PC-9 (cell line): ENCODE measurements around the gene SLC36A3. TPM values are rescaled to one million over a fixed set of nuclear protein-coding genes. Genes with fewer than 3 reads are reported as not detected.
"Not testable (repeated sequence)": the region's sequence is repeated elsewhere in the genome, so short reads cannot be mapped to it uniquely, and the experiment has no call there.

ENCODE experiments used
- BruUV-seq: library from RNA; stranded (reverse); fragments of 400-500 nt; replicated peaks from 2 replicates; lab custom pipeline; 2021; lab: Mats Ljungman, UMichigan
- CTCF ChIA-PET: fragments of 300-600 bp; sonication (Branson Sonifier 250); formaldehyde crosslinking; loops from one replicate; lab custom pipeline; 2022; ENCODE audit warnings: antibody characterized with exemption; lab: Charles Lee
- POLR2A ChIA-PET: fragments of 300-600 bp; sonication (Branson Sonifier 250); formaldehyde crosslinking; loops from one replicate; lab custom pipeline; 2022; ENCODE audit warnings: antibody characterized with exemption; ENCODE audit not compliant: unreplicated experiment; lab: Charles Lee
- DNase-seq, 2 experiments: peaks; one replicate each; pipeline versions ENCODE4 v3.0.0 to v3.0.0-alpha.2; 2015 to 2022; ENCODE audit warnings: mixed read lengths in 1 of 2
- H2AFZ ChIP-seq: fragments of 200-600 bp; sonication (generic); 2 replicates; pipeline ENCODE4 v1.8.1; 2017; ENCODE audit warnings: antibody characterized with exemption
- H3F3A ChIP-seq: fragments of 200-600 bp; sonication (generic); 2 replicates; pipeline ENCODE4 v1.8.1; 2017; ENCODE audit warnings: antibody characterized with exemption, mild to moderate bottlenecking, low read depth; ENCODE audit not compliant: insufficient read depth
- H3K27ac ChIP-seq: fragments of 200-600 bp; sonication (generic); 2 replicates; pipeline ENCODE4 v1.6.1; 2016; ENCODE audit warnings: mixed run types
- H3K27me3 ChIP-seq: fragments of 200-600 bp; sonication (generic); 2 replicates; pipeline ENCODE4 v1.6.1; 2016; ENCODE audit warnings: low read depth, mixed run types; ENCODE audit not compliant: insufficient read depth
- H3K36me3 ChIP-seq: fragments of 200-600 bp; sonication (generic); 2 replicates; pipeline ENCODE4 v1.6.1; 2016; ENCODE audit warnings: low read depth, mixed run types
- H3K4me1 ChIP-seq: fragments of 200-600 bp; sonication (generic); replicated peaks from 2 replicates; pipeline ENCODE4 v1.6.1; 2016; ENCODE audit warnings: mixed run types; ENCODE audit not compliant: insufficient read depth
- H3K4me2 ChIP-seq: fragments of 200-600 bp; sonication (generic); 2 replicates; pipeline ENCODE4 v1.6.1; 2017; ENCODE audit warnings: mixed run types
- H3K4me3 ChIP-seq: fragments of 200-600 bp; sonication (generic); 2 replicates; pipeline ENCODE4 v1.6.1; 2016; ENCODE audit warnings: mixed run types
- H3K79me2 ChIP-seq: fragments of 200-600 bp; sonication (generic); 2 replicates; pipeline ENCODE4 v1.6.1; 2017; ENCODE audit warnings: low read depth, mixed run types
- H3K9me2 ChIP-seq: fragments of 200-600 bp; sonication (generic); 2 replicates; pipeline ENCODE4 v1.8.1; 2017; ENCODE audit warnings: mild to moderate bottlenecking; ENCODE audit not compliant: insufficient read depth
- H3K9me3 ChIP-seq: fragments of 200-600 bp; sonication (generic); 2 replicates; pipeline ENCODE4 v1.8.1; 2016; ENCODE audit warnings: low read depth; ENCODE audit not compliant: insufficient read depth
- H4K20me1 ChIP-seq: fragments of 200-600 bp; sonication (generic); 2 replicates; pipeline ENCODE4 v1.8.1; 2017; ENCODE audit not compliant: insufficient read depth
- CTCF ChIP-seq: fragments of 200-600 bp; sonication (generic); conservative IDR thresholded peaks from 2 replicates; pipeline ENCODE4 v1.6.1; 2017; ENCODE audit warnings: mixed run types, antibody characterized with exemption, mild to moderate bottlenecking, moderate library complexity
- EZH2 ChIP-seq: fragments of 200-600 bp; sonication (generic); IDR thresholded peaks from 2 replicates; pipeline ENCODE4 v1.8.0; 2017; ENCODE audit warnings: antibody characterized with exemption, low read depth
- intact Hi-C: fragments of 100-400 bp; cut with micrococcal nuclease; formaldehyde crosslinking; loops from one replicate; pipeline ENCODE4 v1.10.0; 2022; ENCODE audit not compliant: unreplicated experiment
- total RNA-seq: library from RNA; stranded (reverse); gene quantifications from 2 replicates; pipeline ENCODE4 v1.2.3, GENCODE V29; 2021

Gene SLC36A3
- total RNA-seq, 1 experiment from 2014 or later = not detected

DNA sequence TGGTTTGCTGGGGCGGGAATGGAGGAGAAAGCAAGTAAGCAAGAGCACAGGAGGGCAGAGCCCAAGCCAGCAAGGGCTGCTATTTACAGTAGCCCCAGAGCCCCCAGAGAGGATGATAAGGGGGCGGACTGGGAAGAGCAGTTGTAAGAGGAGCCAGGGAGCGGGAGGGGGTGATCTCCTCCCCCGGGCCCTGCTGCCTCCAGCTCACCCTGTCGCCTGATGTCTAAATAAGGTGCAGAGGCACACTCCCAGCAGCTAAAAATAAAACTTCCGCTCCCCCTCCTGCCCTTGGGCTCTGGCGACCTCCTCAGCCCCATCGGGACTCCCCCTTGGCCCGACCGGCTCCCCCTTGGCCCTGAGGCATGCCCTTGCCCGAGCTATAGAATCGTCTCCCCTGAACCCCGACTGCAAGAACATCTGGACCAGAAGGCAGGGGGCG, 65.2 kb downstream of the SLC36A3 start:
- intact Hi-C loops = loop anchor here (2.0 to 10.0 kb wide), 3 partner anchors 74 to 434 kb away; no protein-coding TSS in a partner anchor
- DNase-seq = no peak
- no peak for TF ChIP-seq EZH2
- no peak for TF ChIP-seq CTCF
- CTCF ChIA-PET = interaction anchor here (0.7 to 1.2 kb wide), 2 partner anchors 14 to 78 kb away, joined by 3 to 5 read pairs; partner anchors contain the start of gene GM2A
- Histone ChIP-seq H3K9me2 (no peaks in the 10 kb centered on the region), H3K79me2 (no peaks in the 10 kb centered on the region), H3K27ac (no peak overlapping the region), H4K20me1 (no peaks in the 10 kb centered on the region), H3K27me3 (0 out of 2 replicates have a peak, but pooled peaks cover 7% of the 10 kb centered on the region), H3K9me3 (no peaks in the 10 kb centered on the region), H2AFZ (no peak overlapping the region), H3K4me3 (no peak overlapping the region), H3K4me1 (peaks cover 8% of the 10 kb centered on the region), H3K36me3 (no peaks in the 10 kb centered on the region), H3F3A (no peaks in the 10 kb centered on the region), H3K4me2 (no peak overlapping the region)
- POLR2A ChIA-PET = no interaction called here
- no TSS peak for BruUV-seq

DNA sequence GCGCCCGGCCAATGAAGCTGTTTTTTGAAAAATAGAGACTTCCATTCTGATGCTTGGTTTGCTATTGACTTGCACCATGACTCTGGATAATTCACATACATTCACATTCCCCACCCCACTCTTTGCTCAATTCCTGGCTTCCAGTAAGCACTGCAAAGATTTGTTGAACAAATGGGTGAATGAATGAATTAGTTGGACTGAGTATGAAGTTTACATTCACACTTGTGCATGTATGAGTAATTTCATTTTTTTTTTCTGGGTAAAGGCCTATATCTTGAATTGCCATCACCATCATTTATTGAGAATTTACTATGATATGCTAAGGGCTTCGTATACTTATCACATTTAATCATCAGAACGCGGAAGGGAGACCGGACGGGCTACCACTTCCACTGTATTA, 65.9 kb downstream of the SLC36A3 start:
- ChIA-PET POLR2A (interaction anchor here (0.8 kb wide), 1 partner anchor 532 kb away, joined by 12 read pairs; no protein-coding TSS in a partner anchor), CTCF (no interaction called here)
- no peaks in the 10 kb centered on the region for H3K9me2 ChIP-seq
- no peaks in the 10 kb centered on the region for H3K9me3 ChIP-seq
- no peak for DNase-seq
- no peak overlapping the region for H2AFZ ChIP-seq
- intact Hi-C loops = loop anchor here (2.0 to 10.0 kb wide), 3 partner anchors 73 to 433 kb away; no protein-coding TSS in a partner anchor
- H3K79me2 ChIP-seq = no peaks in the 10 kb centered on the region
- no peak overlapping the region for H3K4me3 ChIP-seq
- H3K36me3 ChIP-seq = no peaks in the 10 kb centered on the region
- no TSS peak for BruUV-seq
- TF ChIP-seq CTCF (no peak), EZH2 (no peak)
- no peaks in the 10 kb centered on the region for H4K20me1 ChIP-seq
- H3K4me2 ChIP-seq = no peak overlapping the region
- peaks cover 8% of the 10 kb centered on the region for H3K4me1 ChIP-seq
- 0 out of 2 replicates have a peak, but pooled peaks cover 7% of the 10 kb centered on the region for H3K27me3 ChIP-seq
- H3F3A ChIP-seq = no peaks in the 10 kb centered on the region
- H3K27ac ChIP-seq = no peak overlapping the region

DNA sequence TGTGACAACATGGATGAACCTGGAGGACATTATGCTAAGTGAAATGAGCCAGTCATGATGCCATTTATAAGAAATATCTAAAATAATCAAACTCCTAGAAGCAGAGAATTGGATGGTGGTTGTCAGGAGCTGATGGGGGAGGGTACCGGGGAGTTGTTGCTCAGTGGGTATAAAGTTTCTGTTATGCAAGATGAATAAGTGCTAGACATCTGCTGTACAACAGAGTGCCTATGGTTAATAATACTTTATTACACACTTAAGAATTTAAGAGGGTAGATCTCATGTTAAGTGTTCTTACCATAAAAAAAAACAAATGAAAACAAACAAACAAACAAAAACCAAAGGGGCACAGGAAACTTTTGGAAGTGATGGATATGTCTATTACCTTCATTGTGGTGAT, 66.7 kb downstream of the SLC36A3 start:
- no peak for DNase-seq
- H3K9me3 ChIP-seq = no peaks in the 10 kb centered on the region
- no peaks in the 10 kb centered on the region for H3K9me2 ChIP-seq
- H3K27me3 ChIP-seq = peaks cover 7% of the 10 kb centered on the region; the same call in 1 of the 2 replicates
- no peak overlapping the region for H3K4me2 ChIP-seq
- H3F3A ChIP-seq = no peaks in the 10 kb centered on the region
- peaks cover 7% of the 10 kb centered on the region for H3K4me1 ChIP-seq
- ChIA-PET POLR2A (interaction anchor here (0.8 kb wide), 1 partner anchor 533 kb away, joined by 12 read pairs; no protein-coding TSS in a partner anchor), CTCF (no interaction called here)
- intact Hi-C loops = loop anchor here (10.0 kb wide), 2 partner anchors 232 to 432 kb away; no protein-coding TSS in a partner anchor
- no peak overlapping the region for H3K4me3 ChIP-seq
- H2AFZ ChIP-seq = no peak overlapping the region
- H3K36me3 ChIP-seq = no peaks in the 10 kb centered on the region
- BruUV-seq = no TSS peak
- TF ChIP-seq EZH2 = no peak
- TF ChIP-seq CTCF = no peak
- no peak overlapping the region for H3K27ac ChIP-seq
- no peaks in the 10 kb centered on the region for H4K20me1 ChIP-seq
- no peaks in the 10 kb centered on the region for H3K79me2 ChIP-seq

GRCh38 chr5:151235239-151235571, 68.4 kb downstream of the SLC36A3 start:
- H4K20me1 ChIP-seq, H3K27ac ChIP-seq, H3K9me2 ChIP-seq, H3K79me2 ChIP-seq, H3K4me1 ChIP-seq, H3K27me3 ChIP-seq, H3K4me2 ChIP-seq, H3K36me3 ChIP-seq, BruUV-seq, H3F3A ChIP-seq, DNase-seq, POLR2A ChIA-PET, H2AFZ ChIP-seq, H3K4me3 ChIP-seq, H3K9me3 ChIP-seq: not testable (repeated sequence)
- CTCF ChIA-PET = interaction anchor here (0.6 kb wide), 1 partner anchor 58 kb away, joined by 4 read pairs; no protein-coding TSS in a partner anchor
- intact Hi-C loops = loop anchor here (10.0 kb wide), 2 partner anchors 230 to 430 kb away; no protein-coding TSS in a partner anchor
